22Rv1 (cell line): Measurements from ENCODE around the gene ABCG2.

Experiments
- CTCF ChIP-seq: fragments of 450-650 bp; IDR thresholded peaks from 2 replicates; pipeline ENCODE4 v1.5.1; 2017; ENCODE audit warnings: mild to moderate bottlenecking
- ZFX ChIP-seq: fragments of 450-650 bp; IDR thresholded peaks from 2 replicates; pipeline ENCODE4 v1.6.1; 2017; ENCODE audit warnings: antibody characterized with exemption, borderline replicate concordance

GRCh38 chr4:88080626-88081025 is 77.8 kb downstream of the ABCG2 start:
- no peak for TF ChIP-seq CTCF
- no peak for TF ChIP-seq ZFX
